Activated naive CD4-positive, alpha-beta T cell treated with anti-CD3 and anti-CD28 coated beads for 36 hours (primary cell): ENCODE results near the gene PSMD14. TPM values are rescaled to one million over a fixed set of nuclear protein-coding genes. Genes with fewer than 3 reads are reported as not detected.

Experiments used
- CTCF ChIA-PET: fragments of 350-600 bp; sonication (Branson Sonifier 250); formaldehyde crosslinking; loops from one replicate; lab custom pipeline; 2021; ENCODE audit warnings: antibody characterized with exemption; lab: Charles Lee
- DNase-seq: peaks from one replicate; pipeline ENCODE4 v3.0.0-alpha.2; 2020
- H3K27ac Mint-ChIP-seq: one replicate; pipeline ENCODE4 v1.8.0; 2021; ENCODE audit warnings: mild to moderate bottlenecking, mixed read lengths
- H3K27me3 Mint-ChIP-seq: one replicate; pipeline ENCODE4 v1.8.0; 2021; ENCODE audit warnings: low read depth, mixed read lengths
- H3K36me3 Mint-ChIP-seq: one replicate; pipeline ENCODE4 v1.8.0; 2021; ENCODE audit warnings: low read depth, mixed read lengths
- H3K4me1 Mint-ChIP-seq: one replicate; pipeline ENCODE4 v1.8.0; 2021; ENCODE audit warnings: low read depth, mixed read lengths
- H3K4me3 Mint-ChIP-seq: one replicate; pipeline ENCODE4 v1.8.0; 2021; ENCODE audit warnings: mild to moderate bottlenecking, moderate library complexity, mixed read lengths
- H3K9me3 Mint-ChIP-seq: one replicate; pipeline ENCODE4 v1.8.0; 2021; ENCODE audit warnings: mixed read lengths
- intact Hi-C: fragments of 100-400 bp; cut with micrococcal nuclease; formaldehyde crosslinking; loops from one replicate; pipeline ENCODE4 v1.15.1; 2023
- total RNA-seq, 2 experiments: library from RNA; stranded (reverse); gene quantifications; one replicate each; pipeline ENCODE4 v1.2.3, GENCODE V29; 2021

The PSMD14 gene
- total RNA-seq, 2 experiments from 2014 or later = 76.2 to 79.4 TPM

- intact Hi-C loops = no loop called here
- CTCF ChIA-PET = no interaction called here
Measured at GRCh38 chr2:161438598-161438997, 130.4 kb downstream of the PSMD14 start.

GRCh38 chr2:161445097-161445496, 136.9 kb downstream of the PSMD14 start:
- intact Hi-C loops = no loop called here
- H3K4me3 Mint-ChIP-seq = no peak overlapping the region
- DNase-seq = no peak
- H3K27me3 Mint-ChIP-seq = peaks cover 23% of the 10 kb centered on the region
- CTCF ChIA-PET = interaction anchor here (1.1 kb wide), 1 partner anchor 9 kb away, joined by 3 read pairs; no protein-coding TSS in a partner anchor
- no peaks in the 10 kb centered on the region for H3K36me3 Mint-ChIP-seq
- no peaks in the 10 kb centered on the region for H3K4me1 Mint-ChIP-seq
- H3K9me3 Mint-ChIP-seq = no peaks in the 10 kb centered on the region
- no peak overlapping the region for H3K27ac Mint-ChIP-seq

More at GRCh38 chr2:161438598-161438997, 130.4 kb downstream of the PSMD14 start:
- H3K9me3 Mint-ChIP-seq = no peaks in the 10 kb centered on the region
- peaks cover 37% of the 10 kb centered on the region for H3K27me3 Mint-ChIP-seq
- no peak for DNase-seq
- no peak overlapping the region for H3K4me3 Mint-ChIP-seq
- no peak overlapping the region for H3K27ac Mint-ChIP-seq
- H3K4me1 Mint-ChIP-seq = no peaks in the 10 kb centered on the region
- H3K36me3 Mint-ChIP-seq = no peaks in the 10 kb centered on the region

- Mint-ChIP-seq H3K27ac (no peak overlapping the region), H3K4me1 (no peaks in the 10 kb centered on the region), H3K4me3 (no peak overlapping the region), H3K9me3 (no peaks in the 10 kb centered on the region), H3K36me3 (no peaks in the 10 kb centered on the region), H3K27me3 (peaks cover 11% of the 10 kb centered on the region)
- CTCF ChIA-PET = interaction anchor here (0.6 to 0.7 kb wide), 2 partner anchors 16 to 40 kb away, joined by 3 read pairs; no protein-coding TSS in a partner anchor
- no peak for DNase-seq
- intact Hi-C loops = no loop called here
Measured at GRCh38 chr2:161448431-161448830, 140.2 kb downstream of the PSMD14 start.

Other genes starting within 250 kb of the PSMD14 start
- 10 to 100 TPM; 48.6 to 50.4 TPM for gene TANK, start 148.0 kb upstream of the PSMD14 start, total RNA-seq
- not detected for gene TBR1, start 107.9 kb downstream of the PSMD14 start, total RNA-seq